Astrocyte (in vitro differentiated cells and primary cell): ENCODE results near the gene PSENEN. TPM values are rescaled to one million over a fixed set of nuclear protein-coding genes. Genes with fewer than 3 reads are reported as not detected.
A peak's percentile ranks its signal among the peaks of the same experiment; 100 is the strongest.

ENCODE experiments used
- DNase-seq: peaks from one replicate; pipeline ENCODE4 v3.0.0-alpha.2; 2010; ENCODE audit warnings: low read depth
- FAIRE-seq: peaks from 2 replicates; lab custom pipeline; 2011; peaks lifted over from hg19 to GRCh38; lab: Jason Lieb, UNC
- H2AFZ ChIP-seq: 2 replicates; pipeline ENCODE4 v1.6.0; 2012; ENCODE audit warnings: low read depth, low read length, inconsistent platforms
- H3K27ac ChIP-seq: 2 replicates; pipeline ENCODE4 v1.5.1; 2011; ENCODE audit warnings: low read depth, low read length, inconsistent platforms
- H3K27me3 ChIP-seq: 2 replicates; pipeline ENCODE4 v1.6.0; 2011; ENCODE audit warnings: low read length, inconsistent platforms; ENCODE audit not compliant: insufficient read depth
- H3K36me3 ChIP-seq: 2 replicates; pipeline ENCODE4 v1.5.1; 2011; ENCODE audit warnings: low read length, inconsistent platforms; ENCODE audit not compliant: insufficient read depth
- H3K4me1 ChIP-seq: 2 replicates; pipeline ENCODE4 v1.5.1; 2011; ENCODE audit warnings: low read length, inconsistent platforms; ENCODE audit not compliant: insufficient read depth
- H3K4me2 ChIP-seq: 2 replicates; pipeline ENCODE4 v1.6.0; 2012; ENCODE audit warnings: low read length, inconsistent platforms
- H3K4me3 ChIP-seq: 2 replicates; pipeline ENCODE4 v1.5.1; 2011; ENCODE audit warnings: low read depth, mild to moderate bottlenecking, low read length, inconsistent platforms; ENCODE audit not compliant: insufficient read depth
- H3K79me2 ChIP-seq: 2 replicates; pipeline ENCODE4 v1.6.0; 2012; ENCODE audit warnings: mild to moderate bottlenecking, low read length, inconsistent platforms; ENCODE audit not compliant: insufficient read depth
- H3K9ac ChIP-seq: 2 replicates; pipeline ENCODE4 v1.6.0; 2012; ENCODE audit warnings: mild to moderate bottlenecking, low read length, inconsistent platforms
- H3K9me3 ChIP-seq: 2 replicates; pipeline ENCODE4 v1.5.1; 2012; ENCODE audit warnings: low read depth, mild to moderate bottlenecking, low read length, inconsistent platforms; ENCODE audit not compliant: insufficient read depth
- H4K20me1 ChIP-seq: 2 replicates; pipeline ENCODE4 v1.6.0; 2012; ENCODE audit warnings: low read length, inconsistent platforms; ENCODE audit not compliant: insufficient read depth
- H3K27ac Mint-ChIP-seq: one replicate; pipeline ENCODE4 v1.8.0; 2021; ENCODE audit warnings: mild to moderate bottlenecking, mixed read lengths; ENCODE audit not compliant: unreplicated experiment
- H3K27me3 Mint-ChIP-seq: one replicate; pipeline ENCODE4 v1.8.0; 2021; ENCODE audit warnings: low read depth, mixed read lengths; ENCODE audit not compliant: unreplicated experiment
- H3K36me3 Mint-ChIP-seq: one replicate; pipeline ENCODE4 v1.8.0; 2021; ENCODE audit warnings: low read depth, mixed read lengths; ENCODE audit not compliant: unreplicated experiment
- H3K4me1 Mint-ChIP-seq: one replicate; pipeline ENCODE4 v1.8.0; 2021; ENCODE audit warnings: low read depth, mixed read lengths; ENCODE audit not compliant: unreplicated experiment
- H3K4me3 Mint-ChIP-seq: one replicate; pipeline ENCODE4 v1.8.0; 2021; ENCODE audit warnings: mild to moderate bottlenecking, moderate library complexity, mixed read lengths; ENCODE audit not compliant: unreplicated experiment
- H3K9me3 Mint-ChIP-seq: one replicate; pipeline ENCODE4 v1.8.0; 2021; ENCODE audit warnings: mild to moderate bottlenecking, mixed read lengths; ENCODE audit not compliant: unreplicated experiment
- EZH2 ChIP-seq: IDR thresholded peaks from 2 replicates; pipeline ENCODE4 v1.6.1; 2012; ENCODE audit warnings: mild to moderate bottlenecking, low read length, inconsistent platforms; ENCODE audit not compliant: insufficient read depth
- total RNA-seq: library from RNA; stranded (reverse); gene quantifications from 2 replicates; pipeline ENCODE4 v1.2.1, GENCODE V29; 2021
- TF ChIP-seq, protein P1 (sequence below): IDR thresholded peaks from 2 replicates; pipeline ENCODE4 v1.5.1; 2011; ENCODE audit warnings: low read depth, mild to moderate bottlenecking, inconsistent platforms, low read length, moderate library complexity; ENCODE audit not compliant: insufficient read depth

PSENEN gene
- total RNA-seq, 1 donor from 2014 or later, result 100 TPM

DNA sequence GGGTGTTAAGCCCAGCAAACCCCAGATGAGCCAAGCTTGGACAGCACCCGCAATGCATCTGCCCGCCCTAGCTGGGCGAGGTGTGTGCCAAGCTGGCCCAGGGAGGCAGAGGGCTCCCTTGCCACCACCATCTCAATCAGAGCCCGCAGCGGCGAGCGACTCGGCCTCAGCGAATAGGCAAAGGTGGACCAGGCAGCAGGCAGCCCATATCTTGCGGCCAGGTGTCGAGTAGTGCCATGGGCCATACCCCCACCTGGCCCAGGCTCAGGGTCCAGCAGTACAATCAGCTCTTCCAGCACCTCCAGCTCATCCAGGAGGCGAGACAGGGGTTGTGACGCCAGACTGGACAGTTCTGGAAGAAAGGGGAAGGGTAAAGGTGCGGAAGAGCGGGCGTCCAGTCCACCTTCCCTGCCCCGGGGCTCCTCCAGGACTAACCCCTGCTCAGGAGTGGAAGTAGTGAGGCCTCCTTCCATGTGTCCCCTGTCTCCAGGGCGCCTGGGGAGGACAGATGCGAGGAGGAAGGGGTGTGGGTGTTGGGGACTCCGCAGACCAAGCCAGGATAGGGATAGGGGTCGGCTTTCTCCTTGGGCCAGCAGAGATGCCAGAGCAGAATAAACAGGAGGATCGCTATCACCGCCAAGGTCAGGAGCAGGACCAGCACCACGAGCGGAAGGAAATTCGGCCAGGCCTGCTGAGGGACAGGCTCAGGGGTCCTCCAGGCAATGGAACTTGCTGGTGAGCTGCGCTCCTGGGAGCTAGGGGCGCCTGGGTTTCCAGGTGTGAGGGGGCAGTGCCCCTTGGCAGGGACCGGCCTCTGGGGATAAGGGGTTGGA is 6.0 kb upstream of the PSENEN start:
- H3K27ac Mint-ChIP-seq, result no peak overlapping the region
- H3K4me3 ChIP-seq, result peak overlapping the region; percentile 67
- peak overlapping the region; percentile 66 for H3K9ac ChIP-seq
- H3K79me2 ChIP-seq, result no peaks in the 10 kb centered on the region
- H3K4me3 Mint-ChIP-seq, result peak overlapping the region; percentile 54
- no peak overlapping the region for H3K27ac ChIP-seq
- H3K27me3 ChIP-seq, result no peaks in the 10 kb centered on the region
- H3K27me3 Mint-ChIP-seq, result no peaks in the 10 kb centered on the region
- peaks cover 5% of the 10 kb centered on the region for H3K4me1 ChIP-seq
- H3K4me1 Mint-ChIP-seq, result no peaks in the 10 kb centered on the region
- TF ChIP-seq, protein P1, sequence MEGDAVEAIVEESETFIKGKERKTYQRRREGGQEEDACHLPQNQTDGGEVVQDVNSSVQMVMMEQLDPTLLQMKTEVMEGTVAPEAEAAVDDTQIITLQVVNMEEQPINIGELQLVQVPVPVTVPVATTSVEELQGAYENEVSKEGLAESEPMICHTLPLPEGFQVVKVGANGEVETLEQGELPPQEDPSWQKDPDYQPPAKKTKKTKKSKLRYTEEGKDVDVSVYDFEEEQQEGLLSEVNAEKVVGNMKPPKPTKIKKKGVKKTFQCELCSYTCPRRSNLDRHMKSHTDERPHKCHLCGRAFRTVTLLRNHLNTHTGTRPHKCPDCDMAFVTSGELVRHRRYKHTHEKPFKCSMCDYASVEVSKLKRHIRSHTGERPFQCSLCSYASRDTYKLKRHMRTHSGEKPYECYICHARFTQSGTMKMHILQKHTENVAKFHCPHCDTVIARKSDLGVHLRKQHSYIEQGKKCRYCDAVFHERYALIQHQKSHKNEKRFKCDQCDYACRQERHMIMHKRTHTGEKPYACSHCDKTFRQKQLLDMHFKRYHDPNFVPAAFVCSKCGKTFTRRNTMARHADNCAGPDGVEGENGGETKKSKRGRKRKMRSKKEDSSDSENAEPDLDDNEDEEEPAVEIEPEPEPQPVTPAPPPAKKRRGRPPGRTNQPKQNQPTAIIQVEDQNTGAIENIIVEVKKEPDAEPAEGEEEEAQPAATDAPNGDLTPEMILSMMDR, result no peak
- H3K9me3 ChIP-seq, result no peaks in the 10 kb centered on the region
- H3K4me2 ChIP-seq, result peak overlapping the region; percentile 100
- no peak for FAIRE-seq
- no peak overlapping the region for H2AFZ ChIP-seq
- no peak for DNase-seq
- H3K36me3 ChIP-seq, result peaks cover 8% of the 10 kb centered on the region
- no peaks in the 10 kb centered on the region for H3K9me3 Mint-ChIP-seq
- peaks cover 9% of the 10 kb centered on the region for H3K36me3 Mint-ChIP-seq
- H4K20me1 ChIP-seq, result peaks cover 24% of the 10 kb centered on the region

GRCh38 chr19:35740108-35740422 is 5.4 kb upstream of the PSENEN start:
- Histone ChIP-seq H3K36me3 (peaks cover 8% of the 10 kb centered on the region), H3K27me3 (no peaks in the 10 kb centered on the region), H4K20me1 (peaks cover 19% of the 10 kb centered on the region), H3K4me1 (peaks cover 5% of the 10 kb centered on the region), H2AFZ (peak overlapping the region; percentile 66), H3K4me2 (peak overlapping the region; percentile 100), H3K27ac (no peak overlapping the region), H3K79me2 (no peaks in the 10 kb centered on the region), H3K9me3 (no peaks in the 10 kb centered on the region), H3K4me3 (peak overlapping the region; percentile 67), H3K9ac (peak overlapping the region; percentile 66)
- FAIRE-seq, result no peak
- Mint-ChIP-seq H3K9me3 (no peaks in the 10 kb centered on the region), H3K27me3 (no peaks in the 10 kb centered on the region), H3K36me3 (peaks cover 8% of the 10 kb centered on the region), H3K4me1 (no peaks in the 10 kb centered on the region), H3K27ac (no peak overlapping the region), H3K4me3 (peak overlapping the region; percentile 82)
- no peak for TF ChIP-seq EZH2
- TF ChIP-seq, protein P1, result no peak
- DNase-seq, result no peak
